HepG2 (cell line): Measurements from ENCODE around the gene GPX5. TPM values are rescaled to one million over a fixed set of nuclear protein-coding genes. Genes with fewer than 3 reads are reported as not detected.
A peak's percentile ranks its signal among the peaks of the same experiment; 100 is the strongest.

Experiments used
- ATAC-seq: fragments of 200-7000 bp; cut with Tn5 transposase; 3 replicates; pipeline ENCODE4 v1.9.1; 2020; ENCODE audit warnings: mild to moderate bottlenecking, moderate library complexity
- BruUV-seq: library from RNA; stranded (reverse); fragments of 400-500 nt; replicated peaks from 2 replicates; lab custom pipeline; 2021; lab: Mats Ljungman, UMichigan
- CTCF ChIA-PET: fragments of 300-600 bp; formaldehyde crosslinking; extraction: SDS; loops from one replicate; lab custom pipeline; 2021; ENCODE audit warnings: low total read pairs, inconsistent platforms, low intra/inter-chr PET ratio; lab: Yijun Ruan, JAX
- POLR2A ChIA-PET: fragments of 350-600 bp; sonication (Branson Sonifier 250); formaldehyde crosslinking; loops from one replicate; lab custom pipeline; 2020; ENCODE audit warnings: antibody characterized with exemption, inconsistent platforms; lab: Yijun Ruan, JAX
- DNase-seq: peaks from one replicate; pipeline ENCODE4 v3.0.0-alpha.2; 2015; ENCODE audit warnings: low spot score
- FAIRE-seq: peaks from 3 replicates; lab custom pipeline; 2011; peaks lifted over from hg19 to GRCh38; lab: Jason Lieb, UNC
- H2AFZ ChIP-seq: one replicate; pipeline ENCODE4 v1.6.1; 2011; ENCODE audit warnings: low read length, inconsistent platforms
- H3K27ac ChIP-seq: fragments of 300-600 bp; 3 replicates; pipeline ENCODE4 v1.8.0; 2011; ENCODE audit warnings: mixed run types, mild to moderate bottlenecking, mixed read lengths, low read length, inconsistent platforms; ENCODE audit not compliant: insufficient read depth; ENCODE audit errors: extremely low read length
- H3K27me3 ChIP-seq, 2 experiments: fragments of 200-600 bp in 1 of 2; 2 replicates in 1 of 2; 3 replicates in 1 of 2; pipeline versions ENCODE4 v1.6.0 to v1.8.0; 2011; ENCODE audit warnings: low read length in 2 of 2, mild to moderate bottlenecking in 2 of 2, moderate library complexity in 2 of 2, inconsistent platforms in 1 of 2; ENCODE audit not compliant: insufficient read depth in 2 of 2, control insufficient read depth in 1 of 2
- H3K36me3 ChIP-seq, 2 experiments: fragments of 200-600 bp in 1 of 2; replicated peaks in 1 of 2; 2 replicates in 1 of 2; 3 replicates in 1 of 2; pipeline versions ENCODE4 v1.5.1 to v1.8.0; 2011; ENCODE audit warnings: low read length in 2 of 2, inconsistent platforms in 1 of 2; ENCODE audit not compliant: insufficient read depth in 2 of 2, control insufficient read depth in 1 of 2
- H3K4me1 ChIP-seq: 2 replicates; pipeline ENCODE4 v1.5.1; 2012; ENCODE audit warnings: low read length, inconsistent platforms; ENCODE audit not compliant: insufficient read depth
- H3K4me2 ChIP-seq: 2 replicates; pipeline ENCODE4 v1.6.0; 2011; ENCODE audit warnings: low read depth, low read length, inconsistent platforms
- H3K4me3 ChIP-seq, 3 experiments: fragments of 200-600 bp in 1 of 3; sonication (generic), shearing (Covaris generic) in 1 of 3; replicated peaks in 1 of 3; 2 replicates each; pipeline ENCODE4 v1.5.1; 2011 to 2016; ENCODE audit warnings: low read length in 3 of 3, inconsistent platforms in 2 of 3, low read depth in 2 of 3, mild to moderate bottlenecking in 2 of 3, control low read depth in 1 of 3, mixed read lengths in 1 of 3; ENCODE audit not compliant: insufficient read depth in 1 of 3
- H3K79me2 ChIP-seq: one replicate; pipeline ENCODE4 v1.6.1; 2011; ENCODE audit warnings: low read length, inconsistent platforms; ENCODE audit not compliant: insufficient read depth
- H3K9ac ChIP-seq: 2 replicates; pipeline ENCODE4 v1.6.0; 2011; ENCODE audit warnings: mild to moderate bottlenecking, low read depth, low read length, inconsistent platforms; ENCODE audit not compliant: insufficient read depth
- H3K9me3 ChIP-seq: 2 replicates; pipeline ENCODE4 v1.5.1; 2012; ENCODE audit warnings: mild to moderate bottlenecking, low read length
- H4K20me1 ChIP-seq: 2 replicates; pipeline ENCODE4 v1.6.0; 2011; ENCODE audit warnings: inconsistent platforms, mild to moderate bottlenecking, low read length, moderate library complexity; ENCODE audit not compliant: insufficient read depth
- FOSL2 ChIP-seq: sonication (generic); formaldehyde crosslinking; IDR thresholded peaks from 2 replicates; pipeline ENCODE4 v1.4.0; 2020; ENCODE audit warnings: missing genetic modification reagents
- GTF3A ChIP-seq: sonication (generic); formaldehyde crosslinking; conservative IDR thresholded peaks from 2 replicates; pipeline ENCODE4 v1.4.0; 2020; ENCODE audit warnings: mild to moderate bottlenecking, missing genetic modification reagents
- ISL2 ChIP-seq: sonication (generic); formaldehyde crosslinking; IDR thresholded peaks from 2 replicates; pipeline ENCODE4 v1.5.0; 2020; ENCODE audit warnings: missing genetic modification reagents
- MTF2 ChIP-seq: sonication (generic); formaldehyde crosslinking; IDR thresholded peaks from 2 replicates; pipeline ENCODE4 v1.5.0; 2020; ENCODE audit warnings: missing genetic modification reagents, borderline replicate concordance
- RAD51 ChIP-seq: fragments of 450-650 bp; IDR thresholded peaks from 2 replicates; pipeline ENCODE4 v1.6.1; 2016; ENCODE audit warnings: borderline replicate concordance
- ZNF124 ChIP-seq: sonication (generic); formaldehyde crosslinking; IDR thresholded peaks from 2 replicates; pipeline ENCODE4 v1.4.0; 2020; ENCODE audit warnings: missing genetic modification reagents
- ZNF543 ChIP-seq: sonication (generic); formaldehyde crosslinking; IDR thresholded peaks from 2 replicates; pipeline ENCODE4 v1.4.0; 2020; ENCODE audit warnings: mild to moderate bottlenecking, missing genetic modification reagents
- ZNF616 ChIP-seq: sonication (generic); formaldehyde crosslinking; IDR thresholded peaks from 2 replicates; pipeline ENCODE4 v1.5.0; 2020; ENCODE audit warnings: low read depth, mild to moderate bottlenecking, missing genetic modification reagents
- ZNF891 ChIP-seq: sonication (generic); formaldehyde crosslinking; IDR thresholded peaks from 2 replicates; pipeline ENCODE4 v1.5.0; 2020; ENCODE audit warnings: mild to moderate bottlenecking, missing genetic modification reagents
- WGBS: methylation state at CpG from one replicate; pipeline ENCODE4 v1.1.6; 2017; ENCODE audit warnings: low lambda C conversion rate; 5-methylcytosine and 5-hydroxymethylcytosine counted together
- in situ Hi-C: cut with HindIII; loops from 2 replicates; pipeline ENCODE4 v1.10.0; 2017; ENCODE audit warnings: low pct_unique_long_range_greater_than_20kb; ENCODE audit not compliant: extremely low pct_ligation_motif_present
- intact Hi-C: fragments of 100-400 bp; cut with micrococcal nuclease; formaldehyde crosslinking; loops from one replicate; pipeline ENCODE4 v1.10.0; 2022; ENCODE audit not compliant: unreplicated experiment
- polyA plus RNA-seq, 8 experiments: library from polyadenylated mRNA; depleted of rRNA in 3 of 8; stranded (reverse) in 7 of 8; unstranded in 1 of 8; fragments of >200 nt; fragmentation: Illumina TruSeq in 4 of 8; extraction: Trizol in 4 of 8; gene quantifications; 2 replicates each; pipeline versions ENCODE4 v1.2.1 to v1.2.3, GENCODE V29; 2011 to 2016; ENCODE audit warnings: low read depth in 4 of 8, missing spikeins in 1 of 8, mixed read lengths in 1 of 8; ENCODE audit not compliant: insufficient read depth in 1 of 8
- total RNA-seq, 5 experiments: library from RNA; depleted of rRNA; stranded (reverse); fragments of >200 nt; fragmentation: Illumina TruSeq; extraction: Trizol; gene quantifications; 2 replicates each; pipeline ENCODE4 v1.2.3, GENCODE V29; 2016; ENCODE audit warnings: low read depth in 1 of 5
- TF ChIP-seq, protein P1 (sequence below): sonication (generic); formaldehyde crosslinking; IDR thresholded peaks from 2 replicates; pipeline ENCODE4 v1.5.0; 2020; ENCODE audit warnings: missing genetic modification reagents

GPX5 gene
- total and polyA plus RNA-seq, 2 of the 13 experiments (the other 11 are each of a cell fraction or from before 2014, with no cell fraction given), result not detected

DNA sequence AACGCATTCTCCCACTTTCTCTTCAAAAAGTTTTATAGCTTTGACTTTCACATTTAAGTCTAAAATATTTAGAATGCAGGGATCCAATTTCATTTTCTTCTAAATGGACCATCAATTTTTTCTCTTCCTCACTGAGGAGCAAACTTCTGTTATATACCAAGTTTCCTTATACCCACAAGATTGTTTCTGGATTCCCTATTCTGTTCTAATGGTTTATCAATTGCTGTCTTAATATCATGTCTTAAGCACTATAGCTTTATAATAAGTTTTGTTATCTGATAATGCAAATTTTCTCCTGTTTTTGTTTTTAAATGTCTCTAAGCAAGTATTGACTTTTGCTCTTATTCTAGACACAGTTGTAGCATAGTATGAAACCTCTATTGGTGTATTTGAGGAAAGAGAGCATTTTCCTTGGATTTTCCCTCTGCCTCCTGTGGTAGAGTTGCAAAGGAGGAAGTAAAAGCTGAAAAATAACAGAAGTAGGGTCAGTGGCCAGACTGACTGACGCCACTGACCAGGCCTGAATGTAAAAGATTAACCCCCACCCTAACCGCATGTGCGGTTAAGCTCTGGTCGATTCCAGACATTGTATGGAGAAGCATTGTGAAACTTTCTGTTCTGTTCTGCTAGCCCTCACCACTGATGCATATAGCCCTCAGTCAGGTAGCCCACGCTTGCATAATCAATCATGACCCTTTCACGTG lies 40.3 kb downstream of the GPX5 start (continued):
- no peak for TF ChIP-seq RAD51
- no peak for TF ChIP-seq GTF3A (CRISPR knock-in tag)
- TF ChIP-seq ZNF891 (CRISPR knock-in tag), result peak; percentile 100; the same call in 1 of the 2 replicates

DNA sequence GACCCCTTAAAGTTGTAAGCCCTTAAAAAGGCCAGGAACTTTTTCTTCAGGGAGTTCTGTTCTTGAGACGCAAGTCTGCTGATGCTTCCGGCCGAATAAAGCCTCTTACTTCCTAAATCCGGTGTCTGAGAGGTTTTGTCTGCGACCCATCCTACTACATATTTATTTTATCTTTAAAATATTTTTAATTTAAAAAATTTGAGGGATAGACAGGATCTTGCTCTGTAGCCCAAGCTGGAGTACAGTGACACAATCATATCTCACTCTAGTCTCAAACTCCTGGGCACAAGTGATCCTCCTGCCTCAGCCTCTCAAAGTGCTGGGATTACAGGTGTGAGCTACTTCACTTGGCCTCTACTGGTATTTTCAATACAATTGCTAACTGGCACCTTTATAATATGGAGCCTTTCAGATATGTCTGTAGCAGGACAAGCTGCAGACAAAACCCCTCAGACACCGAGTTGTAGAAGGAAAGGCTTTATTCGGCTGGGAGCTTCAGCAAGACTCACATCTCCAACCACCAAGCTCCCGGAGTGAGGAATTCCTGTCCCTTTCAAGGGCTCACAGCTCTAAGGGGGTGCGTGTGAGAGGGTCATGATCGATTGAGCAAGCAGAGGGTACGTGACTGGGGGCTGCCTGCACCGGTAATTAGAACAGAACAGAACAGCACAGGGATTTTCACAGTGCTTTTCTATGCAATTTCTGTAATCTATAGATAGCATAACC lies 41.0 kb downstream of the GPX5 start:
- Histone ChIP-seq H2AFZ (no peak overlapping the region), H3K4me2 (peak overlapping the region; percentile 30; the same call in 1 of the 2 replicates), H3K4me3 (no peak overlapping the region)
- POLR2A ChIA-PET, result no interaction called here
- ATAC-seq (no peak), DNase-seq (no peak)
- TF ChIP-seq FOSL2 (CRISPR knock-in tag) (no peak), ZNF543 (0 out of 2 replicates have a peak, but pooled peaks have one; percentile 4), ISL2 (no peak), ZNF124 (CRISPR knock-in tag) (peak; percentile 100), ZNF616 (no peak), MTF2 (no peak)
- TF ChIP-seq, protein P1, sequence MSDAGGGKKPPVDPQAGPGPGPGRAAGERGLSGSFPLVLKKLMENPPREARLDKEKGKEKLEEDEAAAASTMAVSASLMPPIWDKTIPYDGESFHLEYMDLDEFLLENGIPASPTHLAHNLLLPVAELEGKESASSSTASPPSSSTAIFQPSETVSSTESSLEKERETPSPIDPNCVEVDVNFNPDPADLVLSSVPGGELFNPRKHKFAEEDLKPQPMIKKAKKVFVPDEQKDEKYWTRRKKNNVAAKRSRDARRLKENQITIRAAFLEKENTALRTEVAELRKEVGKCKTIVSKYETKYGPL, result no peak
- TF ChIP-seq, all 625 proteins: peak for 2
- no peak for FAIRE-seq
- peak overlapping the region; percentile 41 for H3K27ac ChIP-seq
- H3K9ac ChIP-seq, result no peak overlapping the region
- WGBS, result 46% methylated on average over 12 of the region's 12 CpGs
- intact Hi-C loops (no loop called here), in situ Hi-C loops (no loop called here)
- no peaks in the 10 kb centered on the region for H3K79me2 ChIP-seq
- H3K27me3 ChIP-seq, result no peaks in the 10 kb centered on the region
- CTCF ChIA-PET, result no interaction called here
- no peaks in the 10 kb centered on the region for H3K36me3 ChIP-seq
- peaks cover 22% of the 10 kb centered on the region for H3K9me3 ChIP-seq
- peaks cover 20% of the 10 kb centered on the region for H3K4me1 ChIP-seq
- no peaks in the 10 kb centered on the region for H4K20me1 ChIP-seq
- no TSS peak for BruUV-seq
